Measurements from ENCODE around the gene PTPA.

PTPA gene

GRCh38 chr9:129095908-129096307 is 15.3 kb upstream of the PTPA start:
- ATAC-seq (ENCODE audit: insufficient read depth, low read depth): no peak

GRCh38 chr9:129097671-129098306 is 13.4 kb upstream of the PTPA start:
- no peak overlapping the region for H3K9ac ChIP-seq (ENCODE audit: low read depth, low read length)
- H3K4me3 ChIP-seq (ENCODE audit: low read depth in 1 of 2, low read length in 2 of 2): no peak overlapping the region
- H4K20me1 ChIP-seq (ENCODE audit: insufficient read depth, low read length): no peaks in the 10 kb centered on the region
- H3K36me3 ChIP-seq (ENCODE audit: insufficient read depth, low read length): no peaks in the 10 kb centered on the region
- no peaks in the 10 kb centered on the region for H3K79me2 ChIP-seq (ENCODE audit: insufficient read depth, low read length)
- H3K4me2 ChIP-seq (ENCODE audit: insufficient read depth, low read length): no peak overlapping the region
- DNase-seq: no peak
- no peak overlapping the region for H3K27ac ChIP-seq (ENCODE audit: low read length)
- no peak overlapping the region for H2AFZ ChIP-seq (ENCODE audit: low read depth, low read length)
- H3K4me1 ChIP-seq (ENCODE audit: insufficient read depth, low read length): no peaks in the 10 kb centered on the region
- H3K9me3 ChIP-seq (ENCODE audit: insufficient read depth, low read length, severe bottlenecking): no peaks in the 10 kb centered on the region
- ATAC-seq (ENCODE audit: insufficient read depth, low read depth): no peak
- no peaks in the 10 kb centered on the region for H3K27me3 ChIP-seq (ENCODE audit: insufficient read depth, low read length, poor library complexity)
- TF ChIP-seq EZH2 (IDR thresholded peaks at IDR 0.05; ENCODE audit: borderline replicate concordance, low read depth, low read length, severe bottlenecking) (no peak), CTCF (IDR thresholded peaks at IDR 0.05; ENCODE audit: borderline replicate concordance, extremely low read depth, low read length, poor library complexity, severe bottlenecking) (no peak)

More at GRCh38 chr9:129095908-129096307, 15.3 kb upstream of the PTPA start:
- Histone ChIP-seq H3K4me1 (ENCODE audit: insufficient read depth, low read length) (no peaks in the 10 kb centered on the region), H3K36me3 (ENCODE audit: insufficient read depth, low read length) (no peaks in the 10 kb centered on the region), H3K9me3 (ENCODE audit: insufficient read depth, low read length, severe bottlenecking) (no peaks in the 10 kb centered on the region), H3K79me2 (ENCODE audit: insufficient read depth, low read length) (no peaks in the 10 kb centered on the region), H4K20me1 (ENCODE audit: insufficient read depth, low read length) (no peaks in the 10 kb centered on the region), H3K27ac (ENCODE audit: low read length) (no peak overlapping the region), H3K9ac (ENCODE audit: low read depth, low read length) (no peak overlapping the region), H2AFZ (ENCODE audit: low read depth, low read length) (no peak overlapping the region), H3K27me3 (ENCODE audit: insufficient read depth, low read length, poor library complexity) (no peaks in the 10 kb centered on the region), H3K4me3 (ENCODE audit: low read depth in 1 of 2, low read length in 2 of 2) (no peak overlapping the region), H3K4me2 (ENCODE audit: insufficient read depth, low read length) (no peak overlapping the region)
- TF ChIP-seq CTCF (IDR thresholded peaks at IDR 0.05; ENCODE audit: borderline replicate concordance, extremely low read depth, low read length, poor library complexity, severe bottlenecking): no peak
- no peak for TF ChIP-seq EZH2 (IDR thresholded peaks at IDR 0.05; ENCODE audit: borderline replicate concordance, low read depth, low read length, severe bottlenecking)
- no peak for DNase-seq

- Histone ChIP-seq H3K27me3 (ENCODE audit: insufficient read depth, low read length, poor library complexity) (no peaks in the 10 kb centered on the region), H3K4me1 (ENCODE audit: insufficient read depth, low read length) (no peaks in the 10 kb centered on the region), H3K9ac (ENCODE audit: low read depth, low read length) (no peak overlapping the region), H4K20me1 (ENCODE audit: insufficient read depth, low read length) (no peaks in the 10 kb centered on the region), H3K79me2 (ENCODE audit: insufficient read depth, low read length) (no peaks in the 10 kb centered on the region), H2AFZ (ENCODE audit: low read depth, low read length) (no peak overlapping the region), H3K4me3 (ENCODE audit: low read depth in 1 of 2, low read length in 2 of 2) (no peak overlapping the region), H3K27ac (ENCODE audit: low read length) (no peak overlapping the region), H3K9me3 (ENCODE audit: insufficient read depth, low read length, severe bottlenecking) (no peaks in the 10 kb centered on the region), H3K36me3 (ENCODE audit: insufficient read depth, low read length) (no peaks in the 10 kb centered on the region), H3K4me2 (ENCODE audit: insufficient read depth, low read length) (no peak overlapping the region)
- DNase-seq (no peak), ATAC-seq (ENCODE audit: insufficient read depth, low read depth) (no peak)
- no peak for TF ChIP-seq CTCF (IDR thresholded peaks at IDR 0.05; ENCODE audit: borderline replicate concordance, extremely low read depth, low read length, poor library complexity, severe bottlenecking)
- no peak for TF ChIP-seq EZH2 (IDR thresholded peaks at IDR 0.05; ENCODE audit: borderline replicate concordance, low read depth, low read length, severe bottlenecking)
Observed at GRCh38 chr9:129098328-129098727, 12.9 kb upstream of the PTPA start.

All from DND-41 (cell line).